ENCODE measurements around the gene LPCAT2. TPM values are rescaled to one million over a fixed set of nuclear protein-coding genes. Genes with fewer than 3 reads are reported as not detected.

Gene LPCAT2
- total and polyA plus RNA-seq, 2 of the 13 experiments (the other 11 are each of a cell fraction or from before 2014, with no cell fraction given), result 9.9 to 17.6 TPM

DNA sequence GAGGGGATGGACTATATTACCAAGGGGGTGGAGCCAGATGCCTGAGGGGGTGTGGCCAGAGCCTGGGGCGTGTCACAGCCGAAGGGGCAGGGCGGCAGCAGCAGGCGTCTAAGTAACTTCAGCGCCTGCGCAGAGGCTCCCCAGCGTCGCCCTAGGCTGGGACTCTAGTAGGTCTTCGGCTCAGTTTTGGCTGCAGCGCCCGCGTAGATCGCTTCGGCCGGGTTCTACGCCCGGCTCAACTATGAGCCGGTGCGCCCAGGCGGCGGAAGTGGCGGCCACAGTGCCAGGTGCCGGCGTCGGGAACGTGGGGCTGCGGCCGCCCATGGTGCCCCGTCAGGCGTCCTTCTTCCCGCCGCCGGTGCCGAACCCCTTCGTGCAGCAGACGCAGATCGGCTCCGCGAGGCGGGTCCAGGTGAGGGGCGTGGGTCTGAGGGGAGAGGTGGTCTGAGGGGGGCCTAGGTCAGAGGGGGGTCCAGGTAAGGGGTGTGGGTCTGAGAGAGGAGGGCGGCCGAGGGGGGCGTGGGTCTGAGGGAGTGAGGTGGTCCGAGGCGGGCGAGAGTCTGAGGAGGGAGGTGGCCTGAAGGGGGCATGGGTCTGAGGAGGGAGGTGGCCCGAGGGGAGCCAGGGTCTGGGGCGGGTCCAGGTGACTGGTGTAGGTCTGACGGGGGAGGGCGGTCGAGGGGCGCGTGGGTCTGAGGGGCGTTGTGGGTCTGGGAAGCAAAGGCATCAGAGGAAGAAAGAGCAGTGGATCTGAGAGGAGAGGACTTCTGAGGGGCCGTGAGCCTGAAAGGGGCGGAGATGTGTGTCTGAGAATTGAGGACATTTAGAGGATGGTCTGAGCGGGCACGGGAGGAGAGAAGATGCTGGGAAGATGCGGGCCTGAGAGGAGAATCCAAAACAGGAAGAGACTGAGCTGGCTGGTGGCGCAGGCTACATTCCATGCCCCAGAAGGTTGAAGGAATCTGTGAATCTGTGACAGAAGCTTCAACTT is at the start of gene LPCAT2 (continued):
- TF ChIP-seq, protein P1, sequence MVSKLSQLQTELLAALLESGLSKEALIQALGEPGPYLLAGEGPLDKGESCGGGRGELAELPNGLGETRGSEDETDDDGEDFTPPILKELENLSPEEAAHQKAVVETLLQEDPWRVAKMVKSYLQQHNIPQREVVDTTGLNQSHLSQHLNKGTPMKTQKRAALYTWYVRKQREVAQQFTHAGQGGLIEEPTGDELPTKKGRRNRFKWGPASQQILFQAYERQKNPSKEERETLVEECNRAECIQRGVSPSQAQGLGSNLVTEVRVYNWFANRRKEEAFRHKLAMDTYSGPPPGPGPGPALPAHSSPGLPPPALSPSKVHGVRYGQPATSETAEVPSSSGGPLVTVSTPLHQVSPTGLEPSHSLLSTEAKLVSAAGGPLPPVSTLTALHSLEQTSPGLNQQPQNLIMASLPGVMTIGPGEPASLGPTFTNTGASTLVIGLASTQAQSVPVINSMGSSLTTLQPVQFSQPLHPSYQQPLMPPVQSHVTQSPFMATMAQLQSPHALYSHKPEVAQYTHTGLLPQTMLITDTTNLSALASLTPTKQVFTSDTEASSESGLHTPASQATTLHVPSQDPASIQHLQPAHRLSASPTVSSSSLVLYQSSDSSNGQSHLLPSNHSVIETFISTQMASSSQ (IDR thresholded peaks at IDR 0.05; ENCODE audit: low read depth), result no peak
- TF ChIP-seq, protein P1 (CRISPR knock-in tag; IDR thresholded peaks at IDR 0.05; ENCODE audit: borderline replicate concordance), result no peak; the same call in 1 of the 2 replicates
- TF ChIP-seq ZNF232 (CRISPR knock-in tag; IDR thresholded peaks at IDR 0.05; ENCODE audit: borderline replicate concordance) (0 out of 2 replicates have a peak, but pooled peaks have one; percentile 67), ZNF382 (CRISPR knock-in tag; IDR thresholded peaks at IDR 0.05; ENCODE audit: borderline replicate concordance) (no peak), MEF2D (CRISPR knock-in tag; IDR thresholded peaks at IDR 0.05) (no peak), HNRNPLL (IDR thresholded peaks at IDR 0.05; ENCODE audit: low read depth, low read length, poor library complexity, severe bottlenecking) (peak; percentile 96), GPN1 (CRISPR knock-in tag; IDR thresholded peaks at IDR 0.05; ENCODE audit: borderline replicate concordance) (no peak), SRSF1 (optimal IDR thresholded peaks at IDR 0.05; ENCODE audit: low read depth, low read length) (no peak), ZBTB8A (CRISPR knock-in tag; IDR thresholded peaks at IDR 0.05; ENCODE audit: borderline replicate concordance, low read depth) (no peak), RXRA (CRISPR knock-in tag; IDR thresholded peaks at IDR 0.05) (no peak), ONECUT2 (CRISPR knock-in tag; IDR thresholded peaks at IDR 0.05) (no peak), CBX2 (IDR thresholded peaks at IDR 0.05; ENCODE audit: low read depth, low read length) (no peak), CBX2 (CRISPR knock-in tag; IDR thresholded peaks at IDR 0.05; ENCODE audit: low read depth) (no peak), ZNF350 (CRISPR knock-in tag; IDR thresholded peaks at IDR 0.05; ENCODE audit: borderline replicate concordance, low read depth) (no peak; the same call in 1 of the 2 replicates), NAIF1 (CRISPR knock-in tag; IDR thresholded peaks at IDR 0.05; ENCODE audit: borderline replicate concordance) (no peak)
- TF ChIP-seq, protein P2, sequence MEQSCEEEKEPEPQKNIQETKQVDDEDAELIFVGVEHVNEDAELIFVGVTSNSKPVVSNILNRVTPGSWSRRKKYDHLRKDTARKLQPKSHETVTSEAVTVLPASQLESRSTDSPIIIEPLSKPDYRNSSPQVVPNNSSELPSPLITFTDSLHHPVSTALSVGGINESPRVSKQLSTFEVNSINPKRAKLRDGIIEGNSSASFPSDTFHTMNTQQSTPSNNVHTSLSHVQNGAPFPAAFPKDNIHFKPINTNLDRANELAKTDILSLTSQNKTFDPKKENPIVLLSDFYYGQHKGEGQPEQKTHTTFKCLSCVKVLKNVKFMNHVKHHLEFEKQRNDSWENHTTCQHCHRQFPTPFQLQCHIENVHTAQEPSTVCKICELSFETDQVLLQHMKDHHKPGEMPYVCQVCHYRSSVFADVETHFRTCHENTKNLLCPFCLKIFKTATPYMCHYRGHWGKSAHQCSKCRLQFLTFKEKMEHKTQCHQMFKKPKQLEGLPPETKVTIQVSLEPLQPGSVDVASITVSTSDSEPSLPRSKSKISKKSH (CRISPR knock-in tag; IDR thresholded peaks at IDR 0.05; ENCODE audit: borderline replicate concordance), result no peak
- TF ChIP-seq, protein P3, sequence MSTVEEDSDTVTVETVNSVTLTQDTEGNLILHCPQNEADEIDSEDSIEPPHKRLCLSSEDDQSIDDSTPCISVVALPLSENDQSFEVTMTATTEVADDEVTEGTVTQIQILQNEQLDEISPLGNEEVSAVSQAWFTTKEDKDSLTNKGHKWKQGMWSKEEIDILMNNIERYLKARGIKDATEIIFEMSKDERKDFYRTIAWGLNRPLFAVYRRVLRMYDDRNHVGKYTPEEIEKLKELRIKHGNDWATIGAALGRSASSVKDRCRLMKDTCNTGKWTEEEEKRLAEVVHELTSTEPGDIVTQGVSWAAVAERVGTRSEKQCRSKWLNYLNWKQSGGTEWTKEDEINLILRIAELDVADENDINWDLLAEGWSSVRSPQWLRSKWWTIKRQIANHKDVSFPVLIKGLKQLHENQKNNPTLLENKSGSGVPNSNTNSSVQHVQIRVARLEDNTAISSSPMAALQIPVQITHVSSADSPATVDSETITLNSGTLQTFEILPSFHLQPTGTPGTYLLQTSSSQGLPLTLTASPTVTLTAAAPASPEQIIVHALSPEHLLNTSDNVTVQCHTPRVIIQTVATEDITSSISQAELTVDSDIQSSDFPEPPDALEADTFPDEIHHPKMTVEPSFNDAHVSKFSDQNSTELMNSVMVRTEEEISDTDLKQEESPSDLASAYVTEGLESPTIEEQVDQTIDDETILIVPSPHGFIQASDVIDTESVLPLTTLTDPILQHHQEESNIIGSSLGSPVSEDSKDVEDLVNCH (CRISPR knock-in tag; IDR thresholded peaks at IDR 0.05), result no peak
- TF ChIP-seq, protein P4, sequence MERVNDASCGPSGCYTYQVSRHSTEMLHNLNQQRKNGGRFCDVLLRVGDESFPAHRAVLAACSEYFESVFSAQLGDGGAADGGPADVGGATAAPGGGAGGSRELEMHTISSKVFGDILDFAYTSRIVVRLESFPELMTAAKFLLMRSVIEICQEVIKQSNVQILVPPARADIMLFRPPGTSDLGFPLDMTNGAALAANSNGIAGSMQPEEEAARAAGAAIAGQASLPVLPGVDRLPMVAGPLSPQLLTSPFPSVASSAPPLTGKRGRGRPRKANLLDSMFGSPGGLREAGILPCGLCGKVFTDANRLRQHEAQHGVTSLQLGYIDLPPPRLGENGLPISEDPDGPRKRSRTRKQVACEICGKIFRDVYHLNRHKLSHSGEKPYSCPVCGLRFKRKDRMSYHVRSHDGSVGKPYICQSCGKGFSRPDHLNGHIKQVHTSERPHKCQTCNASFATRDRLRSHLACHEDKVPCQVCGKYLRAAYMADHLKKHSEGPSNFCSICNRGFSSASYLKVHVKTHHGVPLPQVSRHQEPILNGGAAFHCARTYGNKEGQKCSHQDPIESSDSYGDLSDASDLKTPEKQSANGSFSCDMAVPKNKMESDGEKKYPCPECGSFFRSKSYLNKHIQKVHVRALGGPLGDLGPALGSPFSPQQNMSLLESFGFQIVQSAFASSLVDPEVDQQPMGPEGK (CRISPR knock-in tag; IDR thresholded peaks at IDR 0.05), result no peak

Measured in HepG2 (cell line).